DOHH2 (cell line): ENCODE data around the gene NPFFR1.

Experiments used
- H3F3A ChIP-seq: fragments of 200-600 bp; sonication (generic), shearing (Covaris generic); 2 replicates; pipeline ENCODE4 v1.6.0; 2016; ENCODE audit warnings: antibody characterized with exemption, mild to moderate bottlenecking; ENCODE audit not compliant: control insufficient read depth, insufficient read depth
- H3K27ac ChIP-seq: fragments of 200-600 bp; sonication (generic); 2 replicates; pipeline ENCODE4 v1.5.1; 2014; ENCODE audit warnings: low read depth, mild to moderate bottlenecking, low read length, moderate library complexity
- H3K27me3 ChIP-seq: fragments of 200-600 bp; sonication (generic); 2 replicates; pipeline ENCODE4 v1.6.1; 2014; ENCODE audit warnings: mild to moderate bottlenecking, low read length, mixed read lengths; ENCODE audit not compliant: control insufficient read depth
- H3K36me3 ChIP-seq: fragments of 200-600 bp; sonication (generic); 2 replicates; pipeline ENCODE4 v1.6.1; 2014; ENCODE audit warnings: mild to moderate bottlenecking, low read length, moderate library complexity, mixed read lengths; ENCODE audit not compliant: control insufficient read depth
- H3K4me1 ChIP-seq: fragments of 200-600 bp; sonication (generic); 2 replicates; pipeline ENCODE4 v1.6.1; 2014; ENCODE audit warnings: mild to moderate bottlenecking, low read length, mixed read lengths; ENCODE audit not compliant: control insufficient read depth
- H3K4me2 ChIP-seq: fragments of 200-600 bp; sonication (generic); 2 replicates; pipeline ENCODE4 v1.6.0; 2014; ENCODE audit warnings: mild to moderate bottlenecking, low read length, moderate library complexity
- H3K4me3 ChIP-seq: fragments of 200-600 bp; sonication (generic); 2 replicates; pipeline ENCODE4 v1.5.1; 2014; ENCODE audit warnings: mild to moderate bottlenecking, low read length, mixed read lengths
- H3K79me2 ChIP-seq: fragments of 200-600 bp; sonication (generic); 2 replicates; pipeline ENCODE4 v1.6.1; 2014; ENCODE audit warnings: mild to moderate bottlenecking, low read length, mixed read lengths; ENCODE audit not compliant: control insufficient read depth
- H3K9me2 ChIP-seq: fragments of 200-600 bp; sonication (generic); replicated peaks from 2 replicates; pipeline ENCODE4 v1.6.1; 2014; ENCODE audit warnings: mild to moderate bottlenecking, low read length, mixed read lengths; ENCODE audit not compliant: control insufficient read depth
- H3K9me3 ChIP-seq: fragments of 200-600 bp; sonication (generic); 2 replicates; pipeline ENCODE4 v1.6.1; 2014; ENCODE audit warnings: antibody characterized with exemption, low read length, mixed read lengths; ENCODE audit not compliant: control insufficient read depth, insufficient read depth
- H4K20me1 ChIP-seq: fragments of 200-600 bp; sonication (generic); 2 replicates; pipeline ENCODE4 v1.6.0; 2014; ENCODE audit warnings: low read depth, mild to moderate bottlenecking, antibody characterized with exemption, low read length, moderate library complexity; ENCODE audit not compliant: control insufficient read depth, insufficient read depth
- EZH2phosphoT487 ChIP-seq: fragments of 200-600 bp; sonication (generic); IDR thresholded peaks from 2 replicates; pipeline ENCODE4 v1.6.1; 2017; ENCODE audit warnings: borderline replicate concordance, mild to moderate bottlenecking, antibody characterized with exemption, low read length, moderate library complexity, mixed read lengths
- TF ChIP-seq, protein P1 (sequence below): fragments of 200-600 bp; sonication (generic); IDR thresholded peaks from one replicate; pipeline ENCODE4 v1.5.1; 2014; ENCODE audit warnings: antibody characterized with exemption, mild to moderate bottlenecking, low read depth, low read length; ENCODE audit not compliant: poor library complexity, severe bottlenecking

Gene NPFFR1

DNA sequence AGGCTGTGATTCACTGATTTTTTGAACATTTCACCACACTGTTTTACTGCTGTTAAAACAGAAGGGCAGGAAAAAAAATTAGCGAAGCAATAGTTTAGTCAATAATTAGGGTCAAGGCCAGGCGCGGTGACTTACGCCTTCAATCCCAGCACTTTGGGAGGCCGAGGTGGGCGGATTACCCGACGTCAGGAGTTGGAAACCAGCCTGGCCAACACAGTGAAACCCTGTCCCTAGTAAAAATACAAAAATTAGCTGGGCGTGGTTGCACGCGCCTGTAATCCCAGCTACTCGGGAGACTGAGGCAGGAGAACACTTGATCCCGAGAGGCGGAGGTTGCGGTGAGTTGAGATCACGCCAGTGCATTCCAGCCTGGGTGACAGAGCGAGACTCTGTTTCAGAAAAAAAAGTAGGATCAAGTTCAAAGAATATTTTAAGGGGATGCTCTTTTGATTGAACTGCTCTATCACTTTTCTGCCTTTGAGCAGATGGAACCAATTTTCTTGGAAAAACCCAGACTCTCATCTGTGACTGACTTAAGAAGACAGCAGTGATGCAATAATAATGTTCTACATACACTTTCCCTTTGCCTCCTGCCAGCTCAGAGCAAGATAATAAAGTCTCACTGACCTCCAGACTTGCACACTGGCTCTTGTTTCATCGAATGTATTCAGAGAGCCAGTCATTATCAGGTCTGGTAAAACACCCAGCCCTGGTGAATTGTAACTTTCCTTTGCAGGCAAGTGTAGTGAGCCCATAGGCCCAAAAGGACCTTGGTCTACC, 48.9 kb downstream of the NPFFR1 start:
- H3K9me3 ChIP-seq, result no peaks in the 10 kb centered on the region
- TF ChIP-seq, protein P1, sequence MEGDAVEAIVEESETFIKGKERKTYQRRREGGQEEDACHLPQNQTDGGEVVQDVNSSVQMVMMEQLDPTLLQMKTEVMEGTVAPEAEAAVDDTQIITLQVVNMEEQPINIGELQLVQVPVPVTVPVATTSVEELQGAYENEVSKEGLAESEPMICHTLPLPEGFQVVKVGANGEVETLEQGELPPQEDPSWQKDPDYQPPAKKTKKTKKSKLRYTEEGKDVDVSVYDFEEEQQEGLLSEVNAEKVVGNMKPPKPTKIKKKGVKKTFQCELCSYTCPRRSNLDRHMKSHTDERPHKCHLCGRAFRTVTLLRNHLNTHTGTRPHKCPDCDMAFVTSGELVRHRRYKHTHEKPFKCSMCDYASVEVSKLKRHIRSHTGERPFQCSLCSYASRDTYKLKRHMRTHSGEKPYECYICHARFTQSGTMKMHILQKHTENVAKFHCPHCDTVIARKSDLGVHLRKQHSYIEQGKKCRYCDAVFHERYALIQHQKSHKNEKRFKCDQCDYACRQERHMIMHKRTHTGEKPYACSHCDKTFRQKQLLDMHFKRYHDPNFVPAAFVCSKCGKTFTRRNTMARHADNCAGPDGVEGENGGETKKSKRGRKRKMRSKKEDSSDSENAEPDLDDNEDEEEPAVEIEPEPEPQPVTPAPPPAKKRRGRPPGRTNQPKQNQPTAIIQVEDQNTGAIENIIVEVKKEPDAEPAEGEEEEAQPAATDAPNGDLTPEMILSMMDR, result no peak
- TF ChIP-seq EZH2phosphoT487, result no peak
- no peaks in the 10 kb centered on the region for H3K9me2 ChIP-seq
- H3K27me3 ChIP-seq, result no peaks in the 10 kb centered on the region
- peaks cover 6% of the 10 kb centered on the region for H3F3A ChIP-seq
- peak overlapping the region; percentile 97 for H3K4me2 ChIP-seq
- peaks cover 34% of the 10 kb centered on the region for H3K79me2 ChIP-seq
- no peak overlapping the region for H3K27ac ChIP-seq
- peak overlapping the region; percentile 78; the same call in 1 of the 2 replicates for H3K4me3 ChIP-seq
- peaks cover 12% of the 10 kb centered on the region; the same call in 1 of the 2 replicates for H4K20me1 ChIP-seq
- peaks cover 29% of the 10 kb centered on the region for H3K36me3 ChIP-seq
- H3K4me1 ChIP-seq, result peaks cover 24% of the 10 kb centered on the region

DNA sequence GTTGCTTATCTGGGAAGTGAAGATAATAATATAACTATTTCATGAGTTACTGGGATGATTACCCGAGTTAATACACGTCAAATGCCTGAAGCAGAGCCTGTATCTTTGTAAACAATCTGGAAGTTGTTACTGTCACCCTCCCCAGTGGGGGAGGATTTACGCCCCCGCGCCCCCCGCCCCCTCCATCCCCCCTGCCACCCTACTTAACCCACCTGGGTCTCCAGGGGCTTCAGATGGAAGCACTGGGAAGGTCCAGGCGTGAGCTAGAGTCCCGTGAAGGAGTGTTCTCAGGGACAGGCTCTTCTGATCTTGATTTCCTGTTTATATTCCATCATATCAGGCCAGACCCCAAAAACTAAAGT, 49.9 kb downstream of the NPFFR1 start:
- H3K27me3 ChIP-seq, result no peaks in the 10 kb centered on the region
- peaks cover 43% of the 10 kb centered on the region for H3K79me2 ChIP-seq
- peaks cover 12% of the 10 kb centered on the region; the same call in 1 of the 2 replicates for H4K20me1 ChIP-seq
- H3K27ac ChIP-seq, result peak overlapping the region; percentile 63
- peaks cover 39% of the 10 kb centered on the region for H3K36me3 ChIP-seq
- TF ChIP-seq EZH2phosphoT487, result no peak
- TF ChIP-seq, protein P1, result no peak
- H3K4me3 ChIP-seq, result peak overlapping the region; percentile 78
- H3K4me1 ChIP-seq, result peaks cover 31% of the 10 kb centered on the region
- peaks cover 13% of the 10 kb centered on the region for H3F3A ChIP-seq
- peak overlapping the region; percentile 97 for H3K4me2 ChIP-seq
- H3K9me2 ChIP-seq, result no peaks in the 10 kb centered on the region
- H3K9me3 ChIP-seq, result no peaks in the 10 kb centered on the region

DNA sequence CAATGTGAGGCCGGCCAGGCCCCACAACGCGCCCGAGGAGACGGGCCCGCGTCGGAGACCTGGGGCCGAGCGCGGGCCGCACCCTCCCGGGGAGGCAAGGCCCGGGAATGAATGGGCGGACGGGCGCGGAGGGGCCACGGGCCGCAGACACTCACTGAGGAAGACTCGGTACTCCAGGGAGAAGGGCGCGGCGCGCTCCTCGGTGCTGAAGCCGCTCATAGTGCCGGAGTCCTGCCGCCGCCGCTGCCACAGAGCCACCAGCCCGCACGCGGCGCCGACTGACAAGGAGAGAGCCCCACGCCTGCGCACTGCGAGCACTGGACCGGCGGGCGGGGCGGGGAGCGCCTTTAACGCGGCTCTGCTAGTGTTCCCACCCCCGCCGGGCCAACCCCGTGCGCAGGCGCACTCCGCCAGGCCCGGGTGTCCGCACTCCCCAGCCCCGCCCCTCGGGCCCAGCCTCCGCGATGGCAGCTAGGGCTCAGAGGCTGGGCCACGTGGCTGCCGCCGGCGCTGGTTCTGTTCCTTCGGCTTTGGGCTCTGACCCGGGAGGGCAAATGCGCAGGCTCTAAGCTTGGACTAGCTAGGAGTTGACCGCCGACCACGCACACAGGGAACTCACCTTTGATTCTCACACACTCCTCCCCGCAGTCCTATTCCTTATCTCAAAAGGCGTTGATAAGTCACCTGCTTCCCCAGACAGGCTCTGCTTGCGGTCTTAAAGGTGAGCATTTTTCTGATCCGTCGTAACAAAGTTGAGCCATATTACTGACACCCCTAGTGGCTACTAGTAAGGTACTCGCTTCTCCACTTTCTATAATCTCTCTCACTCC, 50.5 kb downstream of the NPFFR1 start, which contains the start of gene PPA1:
TSS of gene PPA1 (minus strand) at position 321 of the 830 bp plus-strand sequence. CDS start at position 219, 102 bp downstream.
- H3K9me3 ChIP-seq, result no peaks in the 10 kb centered on the region
- no peaks in the 10 kb centered on the region for H3K9me2 ChIP-seq
- peaks cover 49% of the 10 kb centered on the region for H3K79me2 ChIP-seq
- peak within 1 kb of the TSS; percentile 97 for H3K4me2 ChIP-seq
- no peaks in the 10 kb centered on the region for H3K27me3 ChIP-seq
- peaks cover 37% of the 10 kb centered on the region for H3K4me1 ChIP-seq
- peaks cover 13% of the 10 kb centered on the region for H3F3A ChIP-seq
- H3K4me3 ChIP-seq, result peak within 1 kb of the TSS; percentile 78
- peaks cover 12% of the 10 kb centered on the region; the same call in 1 of the 2 replicates for H4K20me1 ChIP-seq
- TF ChIP-seq EZH2phosphoT487, result no peak
- TF ChIP-seq, protein P1, result peak; percentile 60
- peak within 1 kb of the TSS; percentile 63 for H3K27ac ChIP-seq
- peaks cover 45% of the 10 kb centered on the region for H3K36me3 ChIP-seq
